ENCODE measurements around the gene RABGAP1L.
"Not testable (repeated sequence)": the region's sequence is repeated elsewhere in the genome, so short reads cannot be mapped to it uniquely, and the experiment has no call there.

The RABGAP1L gene

GRCh38 chr1:174333437-174333836 lies 174.1 kb downstream of the RABGAP1L start:
- H3K4me3 ChIP-seq (ENCODE audit: low read depth, low read length) = no peak overlapping the region
- no peak for TF ChIP-seq MYC (IDR thresholded peaks at IDR 0.05; ENCODE audit: low read depth, low read length)
- no peak for DNase-seq (ENCODE audit: low read depth)

- TF ChIP-seq POLR2A (IDR thresholded peaks at IDR 0.05; ENCODE audit: extremely low read depth, insufficient read length) = no peak
- H3K4me3 ChIP-seq (ENCODE audit: low read depth, low read length) = no peak overlapping the region
- DNase-seq (ENCODE audit: low read depth) = no peak
These were observed 177.8 kb downstream of the RABGAP1L start for GRCh38 chr1:174337000-174337681.

- not testable (repeated sequence) for H3K4me3 ChIP-seq (ENCODE audit: low read depth, low read length); DNase-seq (ENCODE audit: low read depth)
These were observed 181.1 kb downstream of the RABGAP1L start for GRCh38 chr1:174340404-174340803.

- DNase-seq (ENCODE audit: low read depth) = no peak
- no peak for TF ChIP-seq MAX (IDR thresholded peaks at IDR 0.05; ENCODE audit: low read depth, low read length)
- TF ChIP-seq MYC (IDR thresholded peaks at IDR 0.05; ENCODE audit: low read depth, low read length) = no peak
- TF ChIP-seq CTCF (IDR thresholded peaks at IDR 0.05; ENCODE audit: low read depth, low read length) = no peak
- TF ChIP-seq POLR2A (IDR thresholded peaks at IDR 0.05; ENCODE audit: extremely low read depth, insufficient read length) = no peak
- no peak overlapping the region for H3K4me3 ChIP-seq (ENCODE audit: low read depth, low read length)
These were observed 184.8 kb downstream of the RABGAP1L start for GRCh38 chr1:174344162-174344561.

- TF ChIP-seq POLR2A (IDR thresholded peaks at IDR 0.05; ENCODE audit: extremely low read depth, insufficient read length) = no peak
- no peak for TF ChIP-seq CTCF (IDR thresholded peaks at IDR 0.05; ENCODE audit: low read depth, low read length)
- TF ChIP-seq MYC (IDR thresholded peaks at IDR 0.05; ENCODE audit: low read depth, low read length) = no peak
- TF ChIP-seq MAX (IDR thresholded peaks at IDR 0.05; ENCODE audit: low read depth, low read length) = no peak
- H3K4me3 ChIP-seq (ENCODE audit: low read depth, low read length) = no peak overlapping the region
- no peak for DNase-seq (ENCODE audit: low read depth)
These were observed 192.8 kb downstream of the RABGAP1L start for GRCh38 chr1:174352117-174352516.

GRCh38 chr1:174352883-174353608 lies 193.7 kb downstream of the RABGAP1L start:
- TF ChIP-seq POLR2A (IDR thresholded peaks at IDR 0.05; ENCODE audit: extremely low read depth, insufficient read length) (no peak), MYC (IDR thresholded peaks at IDR 0.05; ENCODE audit: low read depth, low read length) (no peak), CTCF (IDR thresholded peaks at IDR 0.05; ENCODE audit: low read depth, low read length) (no peak), MAX (IDR thresholded peaks at IDR 0.05; ENCODE audit: low read depth, low read length) (no peak)
- H3K4me3 ChIP-seq (ENCODE audit: low read depth, low read length) = no peak overlapping the region
- no peak for DNase-seq (ENCODE audit: low read depth)

- no peak overlapping the region for H3K4me3 ChIP-seq (ENCODE audit: low read depth, low read length)
- no peak for DNase-seq (ENCODE audit: low read depth)
- TF ChIP-seq MYC (IDR thresholded peaks at IDR 0.05; ENCODE audit: low read depth, low read length) (no peak), CTCF (IDR thresholded peaks at IDR 0.05; ENCODE audit: low read depth, low read length) (no peak), POLR2A (IDR thresholded peaks at IDR 0.05; ENCODE audit: extremely low read depth, insufficient read length) (no peak), MAX (IDR thresholded peaks at IDR 0.05; ENCODE audit: low read depth, low read length) (no peak)
These were observed 199.0 kb downstream of the RABGAP1L start for GRCh38 chr1:174358344-174358743.
